PC-9 (cell line): ENCODE measurements around the gene ATP11A. TPM values are rescaled to one million over a fixed set of nuclear protein-coding genes. Genes with fewer than 3 reads are reported as not detected.

Source experiments
- BruUV-seq: library from RNA; stranded (reverse); fragments of 400-500 nt; replicated peaks from 2 replicates; lab custom pipeline; 2021; lab: Mats Ljungman, UMichigan
- CTCF ChIA-PET: fragments of 300-600 bp; sonication (Branson Sonifier 250); formaldehyde crosslinking; loops from one replicate; lab custom pipeline; 2022; ENCODE audit warnings: antibody characterized with exemption; lab: Charles Lee
- POLR2A ChIA-PET: fragments of 300-600 bp; sonication (Branson Sonifier 250); formaldehyde crosslinking; loops from one replicate; lab custom pipeline; 2022; ENCODE audit warnings: antibody characterized with exemption; ENCODE audit not compliant: unreplicated experiment; lab: Charles Lee
- DNase-seq, 2 experiments: peaks; one replicate each; pipeline versions ENCODE4 v3.0.0 to v3.0.0-alpha.2; 2015 to 2022; ENCODE audit warnings: mixed read lengths in 1 of 2
- H2AFZ ChIP-seq: fragments of 200-600 bp; sonication (generic); 2 replicates; pipeline ENCODE4 v1.8.1; 2017; ENCODE audit warnings: antibody characterized with exemption
- H3F3A ChIP-seq: fragments of 200-600 bp; sonication (generic); 2 replicates; pipeline ENCODE4 v1.8.1; 2017; ENCODE audit warnings: antibody characterized with exemption, mild to moderate bottlenecking, low read depth; ENCODE audit not compliant: insufficient read depth
- H3K27ac ChIP-seq: fragments of 200-600 bp; sonication (generic); 2 replicates; pipeline ENCODE4 v1.6.1; 2016; ENCODE audit warnings: mixed run types
- H3K27me3 ChIP-seq: fragments of 200-600 bp; sonication (generic); 2 replicates; pipeline ENCODE4 v1.6.1; 2016; ENCODE audit warnings: low read depth, mixed run types; ENCODE audit not compliant: insufficient read depth
- H3K36me3 ChIP-seq: fragments of 200-600 bp; sonication (generic); 2 replicates; pipeline ENCODE4 v1.6.1; 2016; ENCODE audit warnings: low read depth, mixed run types
- H3K4me1 ChIP-seq: fragments of 200-600 bp; sonication (generic); replicated peaks from 2 replicates; pipeline ENCODE4 v1.6.1; 2016; ENCODE audit warnings: mixed run types; ENCODE audit not compliant: insufficient read depth
- H3K4me2 ChIP-seq: fragments of 200-600 bp; sonication (generic); 2 replicates; pipeline ENCODE4 v1.6.1; 2017; ENCODE audit warnings: mixed run types
- H3K4me3 ChIP-seq: fragments of 200-600 bp; sonication (generic); 2 replicates; pipeline ENCODE4 v1.6.1; 2016; ENCODE audit warnings: mixed run types
- H3K79me2 ChIP-seq: fragments of 200-600 bp; sonication (generic); 2 replicates; pipeline ENCODE4 v1.6.1; 2017; ENCODE audit warnings: low read depth, mixed run types
- H3K9me2 ChIP-seq: fragments of 200-600 bp; sonication (generic); 2 replicates; pipeline ENCODE4 v1.8.1; 2017; ENCODE audit warnings: mild to moderate bottlenecking; ENCODE audit not compliant: insufficient read depth
- H3K9me3 ChIP-seq: fragments of 200-600 bp; sonication (generic); 2 replicates; pipeline ENCODE4 v1.8.1; 2016; ENCODE audit warnings: low read depth; ENCODE audit not compliant: insufficient read depth
- H4K20me1 ChIP-seq: fragments of 200-600 bp; sonication (generic); 2 replicates; pipeline ENCODE4 v1.8.1; 2017; ENCODE audit not compliant: insufficient read depth
- CTCF ChIP-seq: fragments of 200-600 bp; sonication (generic); conservative IDR thresholded peaks from 2 replicates; pipeline ENCODE4 v1.6.1; 2017; ENCODE audit warnings: mixed run types, antibody characterized with exemption, mild to moderate bottlenecking, moderate library complexity
- EZH2 ChIP-seq: fragments of 200-600 bp; sonication (generic); IDR thresholded peaks from 2 replicates; pipeline ENCODE4 v1.8.0; 2017; ENCODE audit warnings: antibody characterized with exemption, low read depth
- intact Hi-C: fragments of 100-400 bp; cut with micrococcal nuclease; formaldehyde crosslinking; loops from one replicate; pipeline ENCODE4 v1.10.0; 2022; ENCODE audit not compliant: unreplicated experiment
- total RNA-seq: library from RNA; stranded (reverse); gene quantifications from 2 replicates; pipeline ENCODE4 v1.2.3, GENCODE V29; 2021

The ATP11A gene
- total RNA-seq, 1 experiment from 2014 or later = 92.2 TPM

GRCh38 chr13:112831801-112832200 lies 142.0 kb downstream of the ATP11A start:
- H2AFZ ChIP-seq = no peak overlapping the region
- no TSS peak for BruUV-seq
- POLR2A ChIA-PET = no interaction called here

GRCh38 chr13:112832811-112833210 lies 143.0 kb downstream of the ATP11A start:
- H3K27me3 ChIP-seq = no peaks in the 10 kb centered on the region
- H3K4me3 ChIP-seq = no peak overlapping the region
- peaks cover 9% of the 10 kb centered on the region; the same call in 1 of the 2 replicates for H3F3A ChIP-seq
- no peaks in the 10 kb centered on the region for H3K9me3 ChIP-seq
- no peaks in the 10 kb centered on the region for H3K79me2 ChIP-seq
- BruUV-seq = no TSS peak
- H3K4me1 ChIP-seq = no peaks in the 10 kb centered on the region
- H3K4me2 ChIP-seq = no peak overlapping the region
- ChIA-PET POLR2A (no interaction called here), CTCF (no interaction called here)
- peaks cover 33% of the 10 kb centered on the region for H3K36me3 ChIP-seq
- no peak overlapping the region for H2AFZ ChIP-seq
- intact Hi-C loops = no loop called here
- no peak overlapping the region for H3K27ac ChIP-seq
- H4K20me1 ChIP-seq = 0 out of 2 replicates have a peak, but pooled peaks cover 2% of the 10 kb centered on the region
- no peak for DNase-seq
- TF ChIP-seq CTCF (no peak), EZH2 (no peak)
- no peaks in the 10 kb centered on the region for H3K9me2 ChIP-seq

More at GRCh38 chr13:112831801-112832200, 142.0 kb downstream of the ATP11A start:
- intact Hi-C loops = no loop called here
- Histone ChIP-seq H3K27ac (no peak overlapping the region), H3K4me3 (no peak overlapping the region), H3F3A (peaks cover 9% of the 10 kb centered on the region; the same call in 1 of the 2 replicates), H4K20me1 (0 out of 2 replicates have a peak, but pooled peaks cover 2% of the 10 kb centered on the region), H3K27me3 (no peaks in the 10 kb centered on the region), H3K4me1 (no peaks in the 10 kb centered on the region), H3K9me3 (no peaks in the 10 kb centered on the region), H3K9me2 (no peaks in the 10 kb centered on the region), H3K36me3 (peaks cover 36% of the 10 kb centered on the region), H3K4me2 (no peak overlapping the region), H3K79me2 (no peaks in the 10 kb centered on the region)
- CTCF ChIA-PET = no interaction called here
- DNase-seq = no peak
- TF ChIP-seq CTCF = no peak
- TF ChIP-seq EZH2 = no peak

- H3K9me3 ChIP-seq = no peaks in the 10 kb centered on the region
- ChIA-PET POLR2A (no interaction called here), CTCF (no interaction called here)
Observed at GRCh38 chr13:112833551-112834257, 143.9 kb downstream of the ATP11A start.

More at GRCh38 chr13:112833551-112834257, 143.9 kb downstream of the ATP11A start:
- no peak for DNase-seq
- no peaks in the 10 kb centered on the region for H3K79me2 ChIP-seq
- no peaks in the 10 kb centered on the region for H3K4me1 ChIP-seq
- H4K20me1 ChIP-seq = 0 out of 2 replicates have a peak, but pooled peaks cover 2% of the 10 kb centered on the region
- intact Hi-C loops = no loop called here
- no TSS peak for BruUV-seq
- peaks cover 8% of the 10 kb centered on the region; the same call in 1 of the 2 replicates for H3F3A ChIP-seq
- H3K4me2 ChIP-seq = no peak overlapping the region
- H3K4me3 ChIP-seq = no peak overlapping the region
- no peak overlapping the region for H3K27ac ChIP-seq
- H3K27me3 ChIP-seq = no peaks in the 10 kb centered on the region
- no peak for TF ChIP-seq CTCF
- TF ChIP-seq EZH2 = no peak
- no peaks in the 10 kb centered on the region for H3K9me2 ChIP-seq
- peaks cover 31% of the 10 kb centered on the region for H3K36me3 ChIP-seq
- H2AFZ ChIP-seq = no peak overlapping the region
